Measurements from ENCODE around the gene GJA4.
"Not testable (repeated sequence)": the region's sequence is repeated elsewhere in the genome, so short reads cannot be mapped to it uniquely, and the experiment has no call there.

Gene GJA4

GRCh38 chr1:34792424-34792823 lies 375 bp upstream of the GJA4 start:
- no peak for DNase-seq

GRCh38 chr1:34794001-34794789 lies 1.4 kb downstream of the GJA4 start:
- DNase-seq: no peak

GRCh38 chr1:34794790-34795180 lies 2.0 kb downstream of the GJA4 start:
- DNase-seq: no peak

GRCh38 chr1:34795916-34796315 lies 3.1 kb downstream of the GJA4 start:
- no peak for DNase-seq

- no peak for DNase-seq
Observed at GRCh38 chr1:34796990-34797389, 4.2 kb downstream of the GJA4 start.

- no peak for DNase-seq
Observed at GRCh38 chr1:34800214-34800613, 7.4 kb downstream of the GJA4 start.

- DNase-seq: no peak
Observed at GRCh38 chr1:34803770-34804169, 11.0 kb downstream of the GJA4 start.

- no peak for DNase-seq
Observed at GRCh38 chr1:34806396-34806795, 13.6 kb downstream of the GJA4 start.

- DNase-seq: no peak
Observed at GRCh38 chr1:34808051-34808810, 15.4 kb downstream of the GJA4 start.

- not testable (repeated sequence) for DNase-seq
Observed at GRCh38 chr1:34810781-34811180, 18.0 kb downstream of the GJA4 start.

- DNase-seq: no peak
Observed at GRCh38 chr1:34816332-34816731, 23.5 kb downstream of the GJA4 start.

GRCh38 chr1:34816778-34817177 lies 24.0 kb downstream of the GJA4 start:
- DNase-seq: no peak

GRCh38 chr1:34818862-34819261 lies 26.1 kb downstream of the GJA4 start:
- DNase-seq: not testable (repeated sequence)

GRCh38 chr1:34822202-34822601 lies 29.4 kb downstream of the GJA4 start:
- no peak for DNase-seq

- DNase-seq: no peak
Observed at GRCh38 chr1:34824817-34825454, 32.1 kb downstream of the GJA4 start.

GRCh38 chr1:34825455-34826091 lies 32.8 kb downstream of the GJA4 start:
- no peak for DNase-seq

GRCh38 chr1:34827341-34827941 lies 34.6 kb downstream of the GJA4 start:
- DNase-seq: no peak

GRCh38 chr1:34828611-34829010 lies 35.8 kb downstream of the GJA4 start:
- DNase-seq: no peak

GRCh38 chr1:34829250-34829649 lies 36.5 kb downstream of the GJA4 start:
- DNase-seq: no peak

GRCh38 chr1:34831721-34832246 lies 39.0 kb downstream of the GJA4 start:
- no peak for DNase-seq

- DNase-seq: no peak
Observed at GRCh38 chr1:34833711-34834110, 40.9 kb downstream of the GJA4 start.

- DNase-seq: no peak
Observed at GRCh38 chr1:34839526-34840305, 46.9 kb downstream of the GJA4 start.
